ENCODE results near the gene MRPL39. TPM values are rescaled to one million over a fixed set of nuclear protein-coding genes. Genes with fewer than 3 reads are reported as not detected.

Gene MRPL39
- total and polyA plus RNA-seq, 2 of the 4 experiments (the other 2 are of a cell fraction), result 15.2 to 20.6 TPM

DNA sequence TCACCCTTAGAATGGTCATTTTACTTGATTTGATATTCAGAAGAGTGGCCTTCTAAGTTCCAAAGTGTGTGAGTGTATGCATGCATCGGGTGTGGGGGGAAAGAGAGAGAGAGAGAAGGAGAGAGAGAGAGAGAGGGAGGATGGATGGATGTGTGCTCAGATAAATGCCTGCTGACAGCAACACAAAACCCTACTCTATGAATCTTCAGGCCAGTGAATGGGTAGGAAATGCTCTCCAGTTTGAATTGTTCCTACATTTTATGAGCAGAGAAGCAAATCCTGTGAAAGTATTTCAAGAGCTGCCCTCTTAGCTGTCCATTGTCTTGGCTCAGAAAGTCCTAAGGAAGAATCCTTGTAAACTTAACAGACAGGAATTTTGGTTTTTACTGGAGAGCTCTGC is 39.2 kb upstream of the MRPL39 start:
- TF ChIP-seq BHLHE40 (IDR thresholded peaks at IDR 0.05; ENCODE audit: low read depth, low read length), result no peak
- Histone ChIP-seq H3K14ac (replicated peaks; ENCODE audit: low read depth, low read length) (no peak overlapping the region), H2AK5ac (ENCODE audit: low read depth, low read length) (no peak overlapping the region), H2AK9ac (replicated peaks; ENCODE audit: low read depth, low read length, poor library complexity) (no peak overlapping the region), H4K20me1 (ENCODE audit: insufficient read depth, low read length) (no peaks in the 10 kb centered on the region), H3K56ac (ENCODE audit: extremely low read depth, insufficient read depth, low read length) (no peak overlapping the region), H2BK120ac (ENCODE audit: low read depth, low read length) (no peak overlapping the region), H2AFZ (replicated peaks; ENCODE audit: low read length, poor library complexity) (no peak overlapping the region), H2BK5ac (ENCODE audit: low read depth, low read length, poor library complexity, severe bottlenecking) (no peak overlapping the region), H2BK20ac (ENCODE audit: low read depth, low read length) (no peak overlapping the region), H3K27me3 (ENCODE audit: control insufficient read depth, insufficient read depth, low read length) (no peaks in the 10 kb centered on the region), H4K5ac (ENCODE audit: low read depth, low read length) (no peak overlapping the region), H2BK15ac (ENCODE audit: low read depth, low read length) (no peak overlapping the region), H3K9me1 (ENCODE audit: insufficient read depth, low read length) (no peaks in the 10 kb centered on the region), H3K27ac (ENCODE audit: insufficient read depth, low read length) (no peak overlapping the region), H3K18ac (ENCODE audit: low read depth, low read length) (no peak overlapping the region), H3K9me3 (ENCODE audit: control insufficient read depth, insufficient read depth, low read length) (no peaks in the 10 kb centered on the region), H3K23ac (ENCODE audit: low read depth, low read length) (no peak overlapping the region), H4K91ac (ENCODE audit: insufficient read depth, low read depth, low read length) (no peak overlapping the region), H3K4me3 (ENCODE audit: insufficient read depth, low read depth, low read length) (no peak overlapping the region), H4K8ac (ENCODE audit: low read depth in 2 of 2, low read length in 2 of 2) (no peak overlapping the region), H3K4me1 (ENCODE audit: control insufficient read depth, insufficient read depth, low read length) (no peaks in the 10 kb centered on the region), H3K9ac (ENCODE audit: low read depth, low read length) (no peak overlapping the region), H3K4me2 (ENCODE audit: low read depth, low read length) (no peak overlapping the region), H3K79me1 (ENCODE audit: low read depth in 1 of 2, low read length in 2 of 2) (no peaks in the 10 kb centered on the region), H3K36me3 (ENCODE audit: control insufficient read depth, insufficient read depth, low read length) (no peaks in the 10 kb centered on the region), H3K4ac (ENCODE audit: low read depth, low read length) (no peak overlapping the region)
- CTCF ChIA-PET, result no interaction called here
- in situ Hi-C loops (cut with MboI; ENCODE audit: low sequenced_read_pairs) (no loop called here), intact Hi-C loops (cut with micrococcal nuclease) (no loop called here), dilution Hi-C loops (cut with HindIII; ENCODE audit: low sequenced_read_pairs, unreplicated experiment) (no loop called here)
- no peak for DNase-seq
- BruUV-seq (replicated peaks), result no TSS peak
- POLR2A ChIA-PET (ENCODE audit: unreplicated experiment), result no interaction called here
- no peak for ATAC-seq (ENCODE audit: low read depth)
- WGBS, 2 experiments (ENCODE audit: extremely low coverage in 2 of 2, insufficient read length in 1 of 2), result no CpG with 5 or more reads among the region's 1 CpG
